H1 (cell line): ENCODE data around the gene CDK16. TPM values are rescaled to one million over a fixed set of nuclear protein-coding genes. Genes with fewer than 3 reads are reported as not detected.

Source experiments
- CTCF ChIA-PET: fragments of 300-600 bp; sonication (Branson Sonifier 250); formaldehyde crosslinking; loops from one replicate; lab custom pipeline; 2021; ENCODE audit not compliant: partially characterized antibody; lab: Charles Lee
- POLR2A ChIA-PET: fragments of 300-600 bp; sonication (Branson Sonifier 250); formaldehyde crosslinking; loops from one replicate; lab custom pipeline; 2021; ENCODE audit warnings: inconsistent platforms; ENCODE audit not compliant: partially characterized antibody; lab: Charles Lee
- DNase-seq, 2 experiments: peaks; one replicate each; pipeline versions ENCODE4 v3.0.0 to v3.0.0-alpha.2; 2010 to 2022; ENCODE audit warnings: low spot score in 2 of 2, low read depth in 1 of 2, mixed read lengths in 1 of 2
- FAIRE-seq: peaks from 2 replicates; lab custom pipeline; 2011; peaks lifted over from hg19 to GRCh38; lab: Jason Lieb, UNC
- H2AFZ ChIP-seq: 2 replicates; pipeline ENCODE4 v1.8.1; 2012; ENCODE audit warnings: low read length, inconsistent platforms
- H2AK5ac ChIP-seq: 2 replicates; pipeline ENCODE4 v1.6.1; 2013; ENCODE audit warnings: low read depth, low read length
- H2BK120ac ChIP-seq: replicated peaks from 2 replicates; pipeline ENCODE3; 2013; ENCODE audit warnings: low read depth, low read length, inconsistent platforms
- H2BK12ac ChIP-seq: 2 replicates; pipeline ENCODE4 v1.6.1; 2013; ENCODE audit warnings: low read depth, low read length
- H2BK15ac ChIP-seq: 2 replicates; pipeline ENCODE4 v1.6.1; 2013; ENCODE audit warnings: low read length
- H2BK20ac ChIP-seq: 2 replicates; pipeline ENCODE4 v1.6.1; 2013; ENCODE audit warnings: low read length
- H2BK5ac ChIP-seq: 2 replicates; pipeline ENCODE4 v1.6.1; 2013; ENCODE audit warnings: low read depth, low read length
- H3K14ac ChIP-seq: 2 replicates; pipeline ENCODE4 v1.6.1; 2013; ENCODE audit warnings: inconsistent platforms; ENCODE audit not compliant: insufficient read length
- H3K18ac ChIP-seq: 2 replicates; pipeline ENCODE4 v1.6.1; 2013; ENCODE audit warnings: low read length; ENCODE audit errors: extremely low read depth
- H3K23ac ChIP-seq: 2 replicates; pipeline ENCODE4 v1.6.1; 2013; ENCODE audit warnings: inconsistent platforms; ENCODE audit not compliant: insufficient read length
- H3K23me2 ChIP-seq: 2 replicates; pipeline ENCODE4 v1.6.1; 2013; ENCODE audit warnings: low read depth, low read length
- H3K27ac ChIP-seq: 2 replicates; pipeline ENCODE4 v1.6.1; 2011; ENCODE audit warnings: low read depth, low read length, inconsistent platforms
- H3K27me3 ChIP-seq, 4 experiments: replicated peaks in 1 of 4; 1 replicate in 1 of 4; 2 replicates in 3 of 4; pipeline versions ENCODE4 v1.6.1 to v1.8.1; 2011 to 2013; ENCODE audit warnings: low read length in 3 of 4, mild to moderate bottlenecking in 3 of 4, inconsistent platforms in 2 of 4, mixed read lengths in 2 of 4, moderate library complexity in 1 of 4; ENCODE audit not compliant: control insufficient read depth in 3 of 4, insufficient read depth in 3 of 4; ENCODE audit errors: extremely low read depth in 1 of 4
- H3K36me3 ChIP-seq, 4 experiments: 2 replicates each; pipeline versions ENCODE4 v1.6.1 to v1.8.1; 2011 to 2013; ENCODE audit warnings: mild to moderate bottlenecking in 4 of 4, low read length in 3 of 4, moderate library complexity in 2 of 4, control low read depth in 1 of 4, inconsistent platforms in 1 of 4; ENCODE audit not compliant: insufficient read depth in 4 of 4, control insufficient read depth in 2 of 4
- H3K4ac ChIP-seq: replicated peaks from 2 replicates; pipeline ENCODE3; 2013; ENCODE audit warnings: low read length, low read depth, mixed read lengths, inconsistent platforms; ENCODE audit not compliant: insufficient read length
- H3K4me1 ChIP-seq, 4 experiments: replicated peaks in 1 of 4; 1 replicate in 1 of 4; 2 replicates in 3 of 4; pipeline versions ENCODE4 v1.6.1 to v1.8.1; 2011 to 2013; ENCODE audit warnings: low read length in 3 of 4, inconsistent platforms in 2 of 4, mixed read lengths in 1 of 4; ENCODE audit not compliant: insufficient read depth in 4 of 4, control insufficient read depth in 3 of 4
- H3K4me2 ChIP-seq, 2 experiments: 2 replicates each; pipeline versions ENCODE4 v1.6.1 to v1.8.1; 2011 to 2013; ENCODE audit warnings: low read depth in 2 of 2, low read length in 2 of 2, control low read depth in 1 of 2, inconsistent platforms in 1 of 2, mild to moderate bottlenecking in 1 of 2; ENCODE audit not compliant: insufficient read depth in 1 of 2
- H3K4me3 ChIP-seq, 4 experiments: fragments of 200-600, 300-600 bp in 1 of 4; sonication (generic), shearing (Covaris generic), sonication (Bioruptor Twin) in 1 of 4; 2 replicates each; pipeline versions ENCODE4 v1.5.1 to v1.8.1; 2011 to 2016; ENCODE audit warnings: low read length in 4 of 4, low read depth in 3 of 4, control low read depth in 2 of 4, inconsistent platforms in 2 of 4, mild to moderate bottlenecking in 2 of 4, mixed read lengths in 1 of 4, moderate library complexity in 1 of 4; ENCODE audit not compliant: insufficient read depth in 2 of 4; ENCODE audit errors: extremely low read depth in 1 of 4
- H3K56ac ChIP-seq: replicated peaks from 2 replicates; pipeline ENCODE3; 2013; ENCODE audit warnings: low read depth, mild to moderate bottlenecking, mixed read lengths, low read length, inconsistent platforms; ENCODE audit not compliant: insufficient read length
- H3K79me1 ChIP-seq: 2 replicates; pipeline ENCODE4 v1.6.1; 2013; ENCODE audit warnings: low read depth, low read length, control low read depth
- H3K79me2 ChIP-seq, 2 experiments: 2 replicates each; pipeline versions ENCODE4 v1.6.1 to v1.8.1; 2012 to 2013; ENCODE audit warnings: low read length in 2 of 2, mild to moderate bottlenecking in 2 of 2, inconsistent platforms in 1 of 2; ENCODE audit not compliant: insufficient read depth in 2 of 2, control insufficient read depth in 1 of 2
- H3K9ac ChIP-seq, 4 experiments: replicated peaks in 1 of 4; 1 replicate in 1 of 4; 2 replicates in 3 of 4; pipeline versions ENCODE4 v1.6.1 to v1.8.1; 2011 to 2013; ENCODE audit warnings: low read depth in 3 of 4, low read length in 3 of 4, control low read depth in 2 of 4, mild to moderate bottlenecking in 2 of 4, moderate library complexity in 2 of 4, inconsistent platforms in 1 of 4; ENCODE audit errors: extremely low read depth in 1 of 4
- H3K9me3 ChIP-seq, 2 experiments: 2 replicates each; pipeline versions ENCODE4 v1.6.1 to v1.8.1; 2012 to 2013; ENCODE audit warnings: mild to moderate bottlenecking in 2 of 2, moderate library complexity in 2 of 2, control low read depth in 1 of 2, inconsistent platforms in 1 of 2, low read depth in 1 of 2, low read length in 1 of 2, mixed read lengths in 1 of 2; ENCODE audit not compliant: insufficient read depth in 2 of 2
- H4K20me1 ChIP-seq, 2 experiments: replicated peaks in 1 of 2; 2 replicates each; pipeline versions ENCODE3 to v1.8.1; 2011 to 2013; ENCODE audit warnings: inconsistent platforms in 2 of 2, low read length in 2 of 2, mild to moderate bottlenecking in 1 of 2; ENCODE audit not compliant: insufficient read depth in 2 of 2, control insufficient read depth in 1 of 2
- H4K5ac ChIP-seq: 2 replicates; pipeline ENCODE4 v1.6.1; 2013; ENCODE audit warnings: low read length, low read depth, mixed read lengths, inconsistent platforms; ENCODE audit not compliant: insufficient read length
- H4K8ac ChIP-seq: 2 replicates; pipeline ENCODE4 v1.8.0; 2013; ENCODE audit warnings: mild to moderate bottlenecking, moderate library complexity, low read length, inconsistent platforms; ENCODE audit not compliant: insufficient read depth; ENCODE audit errors: extremely low read depth
- H4K91ac ChIP-seq: replicated peaks from 2 replicates; pipeline ENCODE3; 2013; ENCODE audit warnings: low read length, mixed read lengths, inconsistent platforms; ENCODE audit not compliant: insufficient read length
- BACH1 ChIP-seq: IDR thresholded peaks from 2 replicates; pipeline ENCODE4 v1.6.1; 2012; ENCODE audit warnings: low read length, improper control_type of control experiment
- CREB1 ChIP-seq: IDR thresholded peaks from 2 replicates; pipeline ENCODE4 v1.6.1; 2012; ENCODE audit warnings: inconsistent platforms
- E2F6 ChIP-seq: IDR thresholded peaks from 2 replicates; pipeline ENCODE4 v1.6.1; 2012; ENCODE audit warnings: inconsistent platforms
- EZH2 ChIP-seq: fragments of 200-600 bp; sonication (generic); IDR thresholded peaks from 2 replicates; pipeline ENCODE4 v1.7.1; 2012; ENCODE audit warnings: low read depth, mild to moderate bottlenecking, moderate library complexity, low read length, inconsistent platforms; ENCODE audit not compliant: severe bottlenecking
- HDAC6 ChIP-seq: IDR thresholded peaks from one replicate; pipeline ENCODE4 v1.7.1; 2012; ENCODE audit warnings: low read depth, mild to moderate bottlenecking, inconsistent platforms, low read length, moderate library complexity
- KDM1A ChIP-seq: fragments of 200-600, 300-600 bp; sonication (generic); IDR thresholded peaks from 2 replicates; pipeline ENCODE4 v1.7.1; 2016; ENCODE audit warnings: mild to moderate bottlenecking, low read length, borderline replicate concordance
- POLR2AphosphoS5 ChIP-seq: IDR thresholded peaks from 2 replicates; pipeline ENCODE4 v1.6.1; 2011; ENCODE audit warnings: low read depth, low read length
- RBBP5 ChIP-seq: IDR thresholded peaks from 2 replicates; pipeline ENCODE4 v1.7.1; 2012; ENCODE audit warnings: low read depth, mild to moderate bottlenecking, inconsistent platforms, low read length, moderate library complexity, borderline replicate concordance
- SIN3A ChIP-seq, 2 experiments: IDR thresholded peaks in 1 of 2; conservative IDR thresholded peaks in 1 of 2; 2 replicates each; pipeline ENCODE4 v1.6.1; 2011 to 2012; ENCODE audit warnings: low read length in 2 of 2, improper control_type of control experiment in 1 of 2, low read depth in 1 of 2, mild to moderate bottlenecking in 1 of 2
- TAF7 ChIP-seq: optimal IDR thresholded peaks from 2 replicates; pipeline ENCODE3; 2011; ENCODE audit warnings: low read depth, mild to moderate bottlenecking, inconsistent platforms, low read length, moderate library complexity, borderline replicate concordance
- TBP ChIP-seq: IDR thresholded peaks from 2 replicates; pipeline ENCODE4 v1.6.1; 2011; ENCODE audit warnings: low read depth, low read length, improper control_type of control experiment
- TEAD4 ChIP-seq: IDR thresholded peaks from 2 replicates; pipeline ENCODE4 v1.6.1; 2012; ENCODE audit warnings: low read depth, low read length, inconsistent platforms, mixed read lengths
- WGBS, 2 experiments: shearing (Covaris generic) in 1 of 2; methylation state at CpG; one replicate each; pipeline versions ENCODE4 v1.1.6 to v1.1.7; 2013 to 2015; ENCODE audit warnings: low lambda C conversion rate in 2 of 2, mixed read lengths in 2 of 2, inconsistent platforms in 1 of 2, low coverage in 1 of 2, missing lambda C conversion rate in 1 of 2; ENCODE audit not compliant: insufficient replicate concordance in 2 of 2, insufficient coverage in 1 of 2, insufficient read length in 1 of 2; ENCODE audit errors: extremely low coverage in 1 of 2, missing lambda C conversion rate in 1 of 2; 5-methylcytosine and 5-hydroxymethylcytosine counted together
- polyA plus RNA-seq, 7 experiments: library from polyadenylated mRNA; depleted of rRNA in 3 of 7; stranded (reverse) in 5 of 7; unstranded in 2 of 7; fragments of >200 nt in 5 of 7; fragments of 200-250 nt in 2 of 7; gene quantifications; 1 replicate in 5 of 7; 2 replicates in 1 of 7; 4 replicates in 1 of 7; pipeline versions ENCODE4 v1.2.1 to v1.2.3, GENCODE V29; 2011 to 2013; ENCODE audit warnings: missing spikeins in 2 of 7, mixed read lengths in 2 of 7
- total RNA-seq: library from RNA; stranded (reverse); fragmentation: NEBNext Ultra II Directional; extraction: Animal tissue kit (Norgen Biotek cat#: 25700); gene quantifications from 2 replicates; pipeline ENCODE4 v1.2.1, GENCODE V29; 2021
- TF ChIP-seq, protein P1 (sequence below): IDR thresholded peaks from 2 replicates; pipeline ENCODE4 v1.6.1; 2011; ENCODE audit warnings: low read depth, mild to moderate bottlenecking, low read length; ENCODE audit not compliant: insufficient read depth

CDK16 gene
- total and polyA plus RNA-seq, 2 of the 8 experiments (the other 6 are each of a cell fraction or from before 2014, with no cell fraction given), result 124 to 204 TPM

DNA sequence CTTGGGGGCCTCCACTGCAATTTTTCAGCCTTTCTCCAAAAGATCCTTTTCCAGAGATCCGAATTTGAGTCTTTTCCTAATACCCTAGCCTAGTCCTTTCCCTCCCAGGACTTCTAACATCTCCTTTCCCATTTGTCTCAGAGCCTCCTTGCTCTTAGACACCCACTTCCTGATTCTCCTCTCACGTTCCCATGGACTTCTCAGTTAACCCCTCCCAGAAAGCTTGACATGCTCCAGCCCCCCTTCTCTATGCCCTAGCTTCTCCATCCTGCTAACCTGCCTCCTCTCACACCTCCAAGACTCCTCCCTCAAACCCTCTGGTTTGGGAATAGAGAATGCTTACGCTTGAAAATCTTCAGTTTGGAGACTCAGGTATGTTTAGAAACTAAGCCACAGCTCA is 22.4 kb upstream of the CDK16 start:
- Histone ChIP-seq H2BK15ac (no peak overlapping the region), H2BK20ac (no peak overlapping the region), H3K4me3 (0 out of 8 replicates have a peak overlapping the region, but pooled peaks of 1 of the 4 experiments have one; percentile 32), H3K9ac (no peak overlapping the region), H4K5ac (no peak overlapping the region), H4K91ac (no peak overlapping the region), H4K8ac (no peak overlapping the region), H3K23me2 (no peaks in the 10 kb centered on the region), H3K4me1 (peaks cover 2 to 16% (median 9%) of the 10 kb centered on the region in 4 experiments), H3K56ac (no peak overlapping the region), H3K4ac (no peak overlapping the region), H2BK120ac (no peak overlapping the region), H3K36me3 (peaks cover 14 to 43% (median 30%) of the 10 kb centered on the region in 4 experiments), H3K79me2 (peaks cover 19 to 52% of the 10 kb centered on the region in 2 experiments; a peak in 3 of 4 replicates), H3K27me3 (no peaks in the 10 kb centered on the region), H3K79me1 (peaks cover 6% of the 10 kb centered on the region; the same call in 1 of the 2 replicates), H2AFZ (no peak overlapping the region), H3K18ac (no peak overlapping the region), H3K4me2 (peak overlapping the region; percentile 46 to 93), H2BK12ac (no peak overlapping the region), H2BK5ac (no peak overlapping the region), H3K27ac (no peak overlapping the region), H4K20me1 (peaks cover 9 to 34% of the 10 kb centered on the region in 2 experiments), H3K9me3 (no peaks in the 10 kb centered on the region), H2AK5ac (no peak overlapping the region), H3K14ac (no peak overlapping the region), H3K23ac (no peak overlapping the region)
- CTCF ChIA-PET, result interaction anchor here (1.1 kb wide), 1 partner anchor 22 kb away, joined by 3 read pairs; no protein-coding TSS in a partner anchor
- TF ChIP-seq EZH2, result no peak
- TF ChIP-seq RBBP5, result no peak
- no peak for TF ChIP-seq CREB1
- no peak for TF ChIP-seq TBP
- TF ChIP-seq SIN3A (conservative IDR thresholded peaks at IDR 0.05 in 1 of 2, IDR thresholded peaks at IDR 0.05 in 1 of 2; ENCODE audit: low read depth in 1 of 2, low read length in 2 of 2), result no peak
- TF ChIP-seq BACH1, result no peak
- no peak for TF ChIP-seq POLR2AphosphoS5
- TF ChIP-seq, protein P1, sequence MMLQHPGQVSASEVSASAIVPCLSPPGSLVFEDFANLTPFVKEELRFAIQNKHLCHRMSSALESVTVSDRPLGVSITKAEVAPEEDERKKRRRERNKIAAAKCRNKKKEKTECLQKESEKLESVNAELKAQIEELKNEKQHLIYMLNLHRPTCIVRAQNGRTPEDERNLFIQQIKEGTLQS, result no peak
- no peak for TF ChIP-seq TEAD4
- no peak for TF ChIP-seq HDAC6
- no peak for TF ChIP-seq TAF7
- no peak for TF ChIP-seq E2F6
- TF ChIP-seq KDM1A, result no peak
- DNase-seq (no peak), FAIRE-seq (no peak)
- WGBS, 2 experiments, result 83% methylated on average over 3 of the region's 3 CpGs; no CpG with 5 or more reads in 1 of the 2 experiments
- POLR2A ChIA-PET, result interaction anchor here (1.4 kb wide), 1 partner anchor 20 kb away, joined by 5 read pairs; no protein-coding TSS in a partner anchor
